PFSK-1 (cell line): ENCODE data around the gene TTC32.

Experiments
- FOXP2 ChIP-seq: optimal IDR thresholded peaks from 2 replicates; pipeline ENCODE3; 2011; ENCODE audit warnings: borderline replicate concordance, control low read depth, inconsistent platforms; ENCODE audit not compliant: insufficient read depth; ENCODE audit errors: extremely low read length, extremely low read depth
- POLR2AphosphoS5 ChIP-seq: IDR thresholded peaks from 2 replicates; pipeline ENCODE4 v1.6.1; 2012; ENCODE audit warnings: low read depth, mild to moderate bottlenecking, control low read depth, low read length, moderate library complexity
- REST ChIP-seq, 2 experiments: IDR thresholded peaks; 2 replicates each; pipeline versions ENCODE4 v1.6.1 to v1.8.0; 2011 to 2012; ENCODE audit warnings: low read depth in 2 of 2, low read length in 2 of 2, control low read depth in 1 of 2, inconsistent platforms in 1 of 2, mild to moderate bottlenecking in 1 of 2, moderate library complexity in 1 of 2; ENCODE audit not compliant: insufficient read depth in 1 of 2
- SIN3A ChIP-seq: IDR thresholded peaks from 2 replicates; pipeline ENCODE4 v1.6.1; 2012; ENCODE audit warnings: mild to moderate bottlenecking, low read length, moderate library complexity, borderline replicate concordance; ENCODE audit not compliant: insufficient read depth
- TAF1 ChIP-seq: IDR thresholded peaks from 2 replicates; pipeline ENCODE4 v1.6.1; 2012; ENCODE audit warnings: low read length, control low read depth, borderline replicate concordance; ENCODE audit not compliant: insufficient read depth

TTC32 gene

GRCh38 chr2:19943189-19943588 lies 41.4 kb upstream of the TTC32 start:
- TF ChIP-seq FOXP2 (no peak), REST (IDR thresholded peaks at IDR 0.05; ENCODE audit: insufficient read depth in 1 of 2, low read depth in 2 of 2, low read length in 2 of 2) (no peak), POLR2AphosphoS5 (no peak), TAF1 (no peak), SIN3A (no peak)

- TF ChIP-seq POLR2AphosphoS5 (no peak), TAF1 (no peak), REST (IDR thresholded peaks at IDR 0.05; ENCODE audit: insufficient read depth in 1 of 2, low read depth in 2 of 2, low read length in 2 of 2) (no peak), FOXP2 (no peak), SIN3A (no peak)
These were observed 40.4 kb upstream of the TTC32 start for GRCh38 chr2:19942199-19942598.

GRCh38 chr2:19937004-19937403 lies 35.2 kb upstream of the TTC32 start:
- no peak for TF ChIP-seq SIN3A
- no peak for TF ChIP-seq TAF1
- no peak for TF ChIP-seq POLR2AphosphoS5
- no peak for TF ChIP-seq REST (IDR thresholded peaks at IDR 0.05; ENCODE audit: insufficient read depth in 1 of 2, low read depth in 2 of 2, low read length in 2 of 2)
- no peak for TF ChIP-seq FOXP2

- TF ChIP-seq TAF1 (no peak), REST (IDR thresholded peaks at IDR 0.05; ENCODE audit: insufficient read depth in 1 of 2, low read depth in 2 of 2, low read length in 2 of 2) (no peak), SIN3A (no peak), FOXP2 (no peak), POLR2AphosphoS5 (no peak)
These were observed 34.4 kb upstream of the TTC32 start for GRCh38 chr2:19936203-19936602.
